Measurements from ENCODE around the gene CYTH3.
"Not testable (repeated sequence)": the region's sequence is repeated elsewhere in the genome, so short reads cannot be mapped to it uniquely, and the experiment has no call there.

Gene CYTH3

GRCh38 chr7:6299774-6300173 is 27.4 kb upstream of the CYTH3 start:
- TF ChIP-seq POLR2AphosphoS5 (IDR thresholded peaks at IDR 0.05; ENCODE audit: low read depth) (no peak), REST (IDR thresholded peaks at IDR 0.05; ENCODE audit: insufficient replicate concordance, low read depth) (no peak), SPI1 (IDR thresholded peaks at IDR 0.05; ENCODE audit: borderline replicate concordance, low read depth) (no peak), GABPA (IDR thresholded peaks at IDR 0.05; ENCODE audit: low read depth) (no peak), CTCF (IDR thresholded peaks at IDR 0.05; ENCODE audit: insufficient read depth, low read length) (no peak)
- Histone ChIP-seq H3K4me3 (replicated peaks; ENCODE audit: insufficient read depth, low read length) (no peak overlapping the region), H3K27me3 (ENCODE audit: insufficient read depth, poor library complexity, severe bottlenecking) (no peaks in the 10 kb centered on the region), H3K27ac (replicated peaks) (no peak overlapping the region)
- DNase-seq (ENCODE audit: low read depth in 1 of 2, low spot score in 1 of 2), result no peak

GRCh38 chr7:6294839-6295238 is 22.4 kb upstream of the CYTH3 start:
- no peaks in the 10 kb centered on the region for H3K27me3 ChIP-seq (ENCODE audit: insufficient read depth, poor library complexity, severe bottlenecking)
- TF ChIP-seq POLR2AphosphoS5 (IDR thresholded peaks at IDR 0.05; ENCODE audit: low read depth) (no peak), SPI1 (IDR thresholded peaks at IDR 0.05; ENCODE audit: borderline replicate concordance, low read depth) (no peak), REST (IDR thresholded peaks at IDR 0.05; ENCODE audit: insufficient replicate concordance, low read depth) (no peak), GABPA (IDR thresholded peaks at IDR 0.05; ENCODE audit: low read depth) (no peak), CTCF (IDR thresholded peaks at IDR 0.05; ENCODE audit: insufficient read depth, low read length) (no peak)
- no peak overlapping the region for H3K27ac ChIP-seq (replicated peaks)
- DNase-seq (ENCODE audit: low read depth in 1 of 2, low spot score in 1 of 2), result no peak
- H3K4me3 ChIP-seq (replicated peaks; ENCODE audit: insufficient read depth, low read length), result no peak overlapping the region

GRCh38 chr7:6293202-6293601 is 20.8 kb upstream of the CYTH3 start:
- no peak overlapping the region for H3K27ac ChIP-seq (replicated peaks)
- TF ChIP-seq CTCF (IDR thresholded peaks at IDR 0.05; ENCODE audit: insufficient read depth, low read length) (no peak), SPI1 (IDR thresholded peaks at IDR 0.05; ENCODE audit: borderline replicate concordance, low read depth) (no peak), GABPA (IDR thresholded peaks at IDR 0.05; ENCODE audit: low read depth) (no peak), REST (IDR thresholded peaks at IDR 0.05; ENCODE audit: insufficient replicate concordance, low read depth) (no peak), POLR2AphosphoS5 (IDR thresholded peaks at IDR 0.05; ENCODE audit: low read depth) (no peak)
- no peaks in the 10 kb centered on the region for H3K27me3 ChIP-seq (ENCODE audit: insufficient read depth, poor library complexity, severe bottlenecking)
- H3K4me3 ChIP-seq (replicated peaks; ENCODE audit: insufficient read depth, low read length), result no peak overlapping the region
- peak; percentile 35 to 57 for DNase-seq (ENCODE audit: low read depth in 1 of 2, low spot score in 1 of 2)

- DNase-seq (ENCODE audit: low read depth in 1 of 2, low spot score in 1 of 2); H3K4me3 ChIP-seq (replicated peaks; ENCODE audit: insufficient read depth, low read length); H3K27me3 ChIP-seq (ENCODE audit: insufficient read depth, poor library complexity, severe bottlenecking); H3K27ac ChIP-seq (replicated peaks): not testable (repeated sequence)
These were observed 19.5 kb upstream of the CYTH3 start for GRCh38 chr7:6291941-6292340.

Measured in HL-60 (cell line).